HepG2 (cell line): ENCODE results near the gene ARHGAP22. TPM values are rescaled to one million over a fixed set of nuclear protein-coding genes. Genes with fewer than 3 reads are reported as not detected.

Source experiments
- ATAC-seq: fragments of 200-7000 bp; cut with Tn5 transposase; 3 replicates; pipeline ENCODE4 v1.9.1; 2020; ENCODE audit warnings: mild to moderate bottlenecking, moderate library complexity
- BruUV-seq: library from RNA; stranded (reverse); fragments of 400-500 nt; replicated peaks from 2 replicates; lab custom pipeline; 2021; lab: Mats Ljungman, UMichigan
- CTCF ChIA-PET: fragments of 300-600 bp; formaldehyde crosslinking; extraction: SDS; loops from one replicate; lab custom pipeline; 2021; ENCODE audit warnings: low total read pairs, inconsistent platforms, low intra/inter-chr PET ratio; lab: Yijun Ruan, JAX
- POLR2A ChIA-PET: fragments of 350-600 bp; sonication (Branson Sonifier 250); formaldehyde crosslinking; loops from one replicate; lab custom pipeline; 2020; ENCODE audit warnings: antibody characterized with exemption, inconsistent platforms; lab: Yijun Ruan, JAX
- DNase-seq: peaks from one replicate; pipeline ENCODE4 v3.0.0-alpha.2; 2015; ENCODE audit warnings: low spot score
- FAIRE-seq: peaks from 3 replicates; lab custom pipeline; 2011; peaks lifted over from hg19 to GRCh38; lab: Jason Lieb, UNC
- H2AFZ ChIP-seq: one replicate; pipeline ENCODE4 v1.6.1; 2011; ENCODE audit warnings: low read length, inconsistent platforms
- H3K27ac ChIP-seq: fragments of 300-600 bp; 3 replicates; pipeline ENCODE4 v1.8.0; 2011; ENCODE audit warnings: mixed run types, mild to moderate bottlenecking, mixed read lengths, low read length, inconsistent platforms; ENCODE audit not compliant: insufficient read depth; ENCODE audit errors: extremely low read length
- H3K27me3 ChIP-seq, 2 experiments: fragments of 200-600 bp in 1 of 2; 2 replicates in 1 of 2; 3 replicates in 1 of 2; pipeline versions ENCODE4 v1.6.0 to v1.8.0; 2011; ENCODE audit warnings: low read length in 2 of 2, mild to moderate bottlenecking in 2 of 2, moderate library complexity in 2 of 2, inconsistent platforms in 1 of 2; ENCODE audit not compliant: insufficient read depth in 2 of 2, control insufficient read depth in 1 of 2
- H3K36me3 ChIP-seq, 2 experiments: fragments of 200-600 bp in 1 of 2; replicated peaks in 1 of 2; 2 replicates in 1 of 2; 3 replicates in 1 of 2; pipeline versions ENCODE4 v1.5.1 to v1.8.0; 2011; ENCODE audit warnings: low read length in 2 of 2, inconsistent platforms in 1 of 2; ENCODE audit not compliant: insufficient read depth in 2 of 2, control insufficient read depth in 1 of 2
- H3K4me1 ChIP-seq: 2 replicates; pipeline ENCODE4 v1.5.1; 2012; ENCODE audit warnings: low read length, inconsistent platforms; ENCODE audit not compliant: insufficient read depth
- H3K4me2 ChIP-seq: 2 replicates; pipeline ENCODE4 v1.6.0; 2011; ENCODE audit warnings: low read depth, low read length, inconsistent platforms
- H3K4me3 ChIP-seq, 3 experiments: fragments of 200-600 bp in 1 of 3; sonication (generic), shearing (Covaris generic) in 1 of 3; replicated peaks in 1 of 3; 2 replicates each; pipeline ENCODE4 v1.5.1; 2011 to 2016; ENCODE audit warnings: low read length in 3 of 3, inconsistent platforms in 2 of 3, low read depth in 2 of 3, mild to moderate bottlenecking in 2 of 3, control low read depth in 1 of 3, mixed read lengths in 1 of 3; ENCODE audit not compliant: insufficient read depth in 1 of 3
- H3K79me2 ChIP-seq: one replicate; pipeline ENCODE4 v1.6.1; 2011; ENCODE audit warnings: low read length, inconsistent platforms; ENCODE audit not compliant: insufficient read depth
- H3K9ac ChIP-seq: 2 replicates; pipeline ENCODE4 v1.6.0; 2011; ENCODE audit warnings: mild to moderate bottlenecking, low read depth, low read length, inconsistent platforms; ENCODE audit not compliant: insufficient read depth
- H3K9me3 ChIP-seq: 2 replicates; pipeline ENCODE4 v1.5.1; 2012; ENCODE audit warnings: mild to moderate bottlenecking, low read length
- H4K20me1 ChIP-seq: 2 replicates; pipeline ENCODE4 v1.6.0; 2011; ENCODE audit warnings: inconsistent platforms, mild to moderate bottlenecking, low read length, moderate library complexity; ENCODE audit not compliant: insufficient read depth
- FOXO1 ChIP-seq: sonication (generic); formaldehyde crosslinking; IDR thresholded peaks from 2 replicates; pipeline ENCODE4 v1.4.0; 2020; ENCODE audit warnings: missing genetic modification reagents
- KAT2B ChIP-seq: fragments of 150-350 bp; IDR thresholded peaks from 2 replicates; pipeline ENCODE4 v1.6.1; 2014; ENCODE audit warnings: low read depth, low read length, borderline replicate concordance
- MLLT10 ChIP-seq: sonication (generic); formaldehyde crosslinking; IDR thresholded peaks from 2 replicates; pipeline ENCODE4 v1.4.0; 2020; ENCODE audit warnings: missing genetic modification reagents
- ZEB1 ChIP-seq: IDR thresholded peaks from 2 replicates; pipeline ENCODE4 v1.6.1; 2012; ENCODE audit warnings: mild to moderate bottlenecking, low read depth, inconsistent platforms; ENCODE audit not compliant: insufficient replicate concordance
- WGBS: methylation state at CpG from one replicate; pipeline ENCODE4 v1.1.6; 2017; ENCODE audit warnings: low lambda C conversion rate; 5-methylcytosine and 5-hydroxymethylcytosine counted together
- in situ Hi-C: cut with HindIII; loops from 2 replicates; pipeline ENCODE4 v1.10.0; 2017; ENCODE audit warnings: low pct_unique_long_range_greater_than_20kb; ENCODE audit not compliant: extremely low pct_ligation_motif_present
- intact Hi-C: fragments of 100-400 bp; cut with micrococcal nuclease; formaldehyde crosslinking; loops from one replicate; pipeline ENCODE4 v1.10.0; 2022; ENCODE audit not compliant: unreplicated experiment
- polyA plus RNA-seq, 8 experiments: library from polyadenylated mRNA; depleted of rRNA in 3 of 8; stranded (reverse) in 7 of 8; unstranded in 1 of 8; fragments of >200 nt; fragmentation: Illumina TruSeq in 4 of 8; extraction: Trizol in 4 of 8; gene quantifications; 2 replicates each; pipeline versions ENCODE4 v1.2.1 to v1.2.3, GENCODE V29; 2011 to 2016; ENCODE audit warnings: low read depth in 4 of 8, missing spikeins in 1 of 8, mixed read lengths in 1 of 8; ENCODE audit not compliant: insufficient read depth in 1 of 8
- total RNA-seq, 5 experiments: library from RNA; depleted of rRNA; stranded (reverse); fragments of >200 nt; fragmentation: Illumina TruSeq; extraction: Trizol; gene quantifications; 2 replicates each; pipeline ENCODE4 v1.2.3, GENCODE V29; 2016; ENCODE audit warnings: low read depth in 1 of 5
- TF ChIP-seq, protein P1 (sequence below): fragments of 450-650 bp; IDR thresholded peaks from 2 replicates; pipeline ENCODE4 v1.6.1; 2016
- TF ChIP-seq, protein P2 (sequence below): sonication (generic); formaldehyde crosslinking; IDR thresholded peaks from 2 replicates; pipeline ENCODE4 v1.5.0; 2020; ENCODE audit warnings: missing genetic modification reagents, mild to moderate bottlenecking, borderline replicate concordance

The ARHGAP22 gene
- total and polyA plus RNA-seq, 2 of the 13 experiments (the other 11 are each of a cell fraction or from before 2014, with no cell fraction given): 0.08 to 0.38 TPM

DNA sequence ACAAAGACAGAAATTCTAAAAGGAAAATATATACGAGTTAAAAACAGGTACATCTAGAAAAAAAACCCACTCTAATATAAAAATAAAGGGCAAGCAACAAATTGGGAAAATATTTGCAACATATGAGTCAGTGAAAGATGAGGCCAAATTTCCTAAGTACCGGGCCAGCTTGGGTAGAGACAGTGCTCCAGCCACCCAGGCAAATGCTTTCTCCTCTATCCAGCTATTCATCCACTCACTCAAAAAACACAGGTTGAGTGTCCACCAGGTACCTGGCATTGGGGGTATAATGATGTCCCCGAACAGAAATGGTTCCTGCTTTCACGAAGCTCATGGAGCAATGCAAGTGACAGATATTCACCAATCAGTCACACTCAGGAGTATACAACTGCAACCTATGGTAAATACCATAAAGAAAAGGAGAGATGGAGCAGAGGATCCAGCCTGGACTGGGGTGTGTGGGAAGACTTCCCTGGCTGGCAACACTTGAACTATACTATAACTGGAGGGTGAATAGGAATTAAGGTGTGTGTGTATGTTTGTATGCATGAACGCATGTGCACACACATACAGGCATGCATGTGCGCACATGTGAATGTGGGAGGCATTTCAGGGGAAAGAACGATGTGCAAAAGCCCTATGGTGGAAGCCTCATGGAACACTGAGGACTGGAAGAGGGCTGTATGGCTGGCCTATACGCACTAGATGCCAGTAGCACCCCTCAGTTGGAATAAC lies 2.3 kb downstream of the ARHGAP22 start:
- DNase-seq (no peak), FAIRE-seq (no peak), ATAC-seq (no peak)
- H3K79me2 ChIP-seq: no peaks in the 10 kb centered on the region
- POLR2A ChIA-PET: no interaction called here
- no TSS peak for BruUV-seq
- H3K4me2 ChIP-seq: no peak overlapping the region
- H3K9me3 ChIP-seq: no peaks in the 10 kb centered on the region
- no peak overlapping the region for H2AFZ ChIP-seq
- no peak overlapping the region for H3K9ac ChIP-seq
- no peak overlapping the region for H3K27ac ChIP-seq
- no peaks in the 10 kb centered on the region for H4K20me1 ChIP-seq
- TF ChIP-seq, protein P1, sequence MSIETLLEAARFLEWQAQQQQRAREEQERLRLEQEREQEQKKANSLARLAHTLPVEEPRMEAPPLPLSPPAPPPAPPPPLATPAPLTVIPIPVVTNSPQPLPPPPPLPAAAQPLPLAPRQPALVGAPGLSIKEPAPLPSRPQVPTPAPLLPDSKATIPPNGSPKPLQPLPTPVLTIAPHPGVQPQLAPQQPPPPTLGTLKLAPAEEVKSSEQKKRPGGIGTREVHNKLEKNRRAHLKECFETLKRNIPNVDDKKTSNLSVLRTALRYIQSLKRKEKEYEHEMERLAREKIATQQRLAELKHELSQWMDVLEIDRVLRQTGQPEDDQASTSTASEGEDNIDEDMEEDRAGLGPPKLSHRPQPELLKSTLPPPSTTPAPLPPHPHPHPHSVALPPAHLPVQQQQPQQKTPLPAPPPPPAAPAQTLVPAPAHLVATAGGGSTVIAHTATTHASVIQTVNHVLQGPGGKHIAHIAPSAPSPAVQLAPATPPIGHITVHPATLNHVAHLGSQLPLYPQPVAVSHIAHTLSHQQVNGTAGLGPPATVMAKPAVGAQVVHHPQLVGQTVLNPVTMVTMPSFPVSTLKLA: 0 out of 2 replicates have a peak, but pooled peaks have one; percentile 4
- TF ChIP-seq, protein P2, sequence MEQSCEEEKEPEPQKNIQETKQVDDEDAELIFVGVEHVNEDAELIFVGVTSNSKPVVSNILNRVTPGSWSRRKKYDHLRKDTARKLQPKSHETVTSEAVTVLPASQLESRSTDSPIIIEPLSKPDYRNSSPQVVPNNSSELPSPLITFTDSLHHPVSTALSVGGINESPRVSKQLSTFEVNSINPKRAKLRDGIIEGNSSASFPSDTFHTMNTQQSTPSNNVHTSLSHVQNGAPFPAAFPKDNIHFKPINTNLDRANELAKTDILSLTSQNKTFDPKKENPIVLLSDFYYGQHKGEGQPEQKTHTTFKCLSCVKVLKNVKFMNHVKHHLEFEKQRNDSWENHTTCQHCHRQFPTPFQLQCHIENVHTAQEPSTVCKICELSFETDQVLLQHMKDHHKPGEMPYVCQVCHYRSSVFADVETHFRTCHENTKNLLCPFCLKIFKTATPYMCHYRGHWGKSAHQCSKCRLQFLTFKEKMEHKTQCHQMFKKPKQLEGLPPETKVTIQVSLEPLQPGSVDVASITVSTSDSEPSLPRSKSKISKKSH (CRISPR knock-in tag): no peak
- no peak for TF ChIP-seq MLLT10 (CRISPR knock-in tag)
- no peak for TF ChIP-seq ZEB1
- no peak for TF ChIP-seq FOXO1 (CRISPR knock-in tag)
- no peak for TF ChIP-seq KAT2B
- peaks cover 0 to 10% of the 10 kb centered on the region in 2 experiments; a peak in 1 of 5 replicates for H3K27me3 ChIP-seq
- CTCF ChIA-PET: no interaction called here
- H3K4me1 ChIP-seq: no peaks in the 10 kb centered on the region
- in situ Hi-C loops (no loop called here), intact Hi-C loops (no loop called here)
- 21% methylated on average over 8 of the region's 8 CpGs for WGBS
- no peaks in the 10 kb centered on the region for H3K36me3 ChIP-seq
- H3K4me3 ChIP-seq: no peak overlapping the region
